Measurements from ENCODE around the gene MRPL53. TPM values are rescaled to one million over a fixed set of nuclear protein-coding genes. Genes with fewer than 3 reads are reported as not detected.

MRPL53 gene
- total and polyA plus RNA-seq, 2 of the 13 experiments (the other 11 are each of a cell fraction or from before 2014, with no cell fraction given), result 34.3 to 51.9 TPM

DNA sequence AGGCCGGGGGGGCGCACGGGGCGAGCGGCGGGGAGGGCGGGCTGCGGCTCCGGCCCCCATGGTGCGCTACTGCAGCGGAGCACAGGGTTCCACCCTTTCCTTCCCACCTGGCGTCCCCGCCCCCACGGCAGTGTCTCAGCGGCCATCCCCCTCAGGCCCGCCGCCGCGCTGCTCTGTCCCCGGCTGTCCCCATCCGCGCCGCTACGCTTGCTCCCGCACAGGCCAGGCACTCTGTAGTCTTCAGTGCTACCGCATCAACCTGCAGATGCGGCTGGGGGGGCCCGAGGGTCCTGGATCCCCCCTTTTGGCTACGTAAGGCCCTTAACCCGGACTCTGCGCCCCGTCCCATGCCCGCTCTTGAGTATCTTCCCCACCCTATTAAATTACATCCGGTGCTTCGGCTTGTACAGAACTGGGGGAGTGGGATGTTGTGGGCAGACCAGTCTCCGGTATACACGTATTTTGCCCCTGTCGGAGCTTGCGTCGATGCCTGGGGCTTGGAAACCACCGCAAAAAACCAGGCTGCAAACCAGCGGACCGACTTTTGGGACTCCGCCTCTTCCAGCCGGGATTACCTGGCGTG lies 14.8 kb downstream of the MRPL53 start (continued):
- TF ChIP-seq WIZ (CRISPR knock-in tag; IDR thresholded peaks at IDR 0.05) (0 out of 2 replicates have a peak, but pooled peaks have one; percentile 25), PRPF4 (IDR thresholded peaks at IDR 0.05; ENCODE audit: low read depth, low read length, poor library complexity, severe bottlenecking) (no peak), ZSCAN9 (CRISPR knock-in tag; IDR thresholded peaks at IDR 0.05; ENCODE audit: borderline replicate concordance) (peak; percentile 76), ATRX (CRISPR knock-in tag; IDR thresholded peaks at IDR 0.05; ENCODE audit: borderline replicate concordance) (no peak), ZNF678 (CRISPR knock-in tag; IDR thresholded peaks at IDR 0.05) (0 out of 2 replicates have a peak, but pooled peaks have one; percentile 45), THYN1 (CRISPR knock-in tag; IDR thresholded peaks at IDR 0.05; ENCODE audit: borderline replicate concordance, low read depth) (peak; percentile 83; the same call in 1 of the 2 replicates), IKZF1 (IDR thresholded peaks at IDR 0.05) (no peak), ZNF232 (CRISPR knock-in tag; IDR thresholded peaks at IDR 0.05; ENCODE audit: borderline replicate concordance) (peak; percentile 71), PAWR (CRISPR knock-in tag; IDR thresholded peaks at IDR 0.05; ENCODE audit: borderline replicate concordance) (0 out of 2 replicates have a peak, but pooled peaks have one; percentile 34), ZNF441 (CRISPR knock-in tag; IDR thresholded peaks at IDR 0.05; ENCODE audit: borderline replicate concordance) (peak; percentile 79), TARDBP (CRISPR knock-in tag; IDR thresholded peaks at IDR 0.05) (peak; percentile 92), TCF7 (IDR thresholded peaks at IDR 0.05; ENCODE audit: low read depth) (no peak), MXD4 (CRISPR knock-in tag; IDR thresholded peaks at IDR 0.05) (no peak)
- TF ChIP-seq, protein P1, sequence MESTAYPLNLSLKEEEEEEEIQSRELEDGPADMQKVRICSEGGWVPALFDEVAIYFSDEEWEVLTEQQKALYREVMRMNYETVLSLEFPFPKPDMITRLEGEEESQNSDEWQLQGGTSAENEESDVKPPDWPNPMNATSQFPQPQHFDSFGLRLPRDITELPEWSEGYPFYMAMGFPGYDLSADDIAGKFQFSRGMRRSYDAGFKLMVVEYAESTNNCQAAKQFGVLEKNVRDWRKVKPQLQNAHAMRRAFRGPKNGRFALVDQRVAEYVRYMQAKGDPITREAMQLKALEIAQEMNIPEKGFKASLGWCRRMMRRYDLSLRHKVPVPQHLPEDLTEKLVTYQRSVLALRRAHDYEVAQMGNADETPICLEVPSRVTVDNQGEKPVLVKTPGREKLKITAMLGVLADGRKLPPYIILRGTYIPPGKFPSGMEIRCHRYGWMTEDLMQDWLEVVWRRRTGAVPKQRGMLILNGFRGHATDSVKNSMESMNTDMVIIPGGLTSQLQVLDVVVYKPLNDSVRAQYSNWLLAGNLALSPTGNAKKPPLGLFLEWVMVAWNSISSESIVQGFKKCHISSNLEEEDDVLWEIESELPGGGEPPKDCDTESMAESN (CRISPR knock-in tag; conservative IDR thresholded peaks at IDR 0.05), result no peak; the same call in 1 of the 2 replicates
- TF ChIP-seq, protein P2, sequence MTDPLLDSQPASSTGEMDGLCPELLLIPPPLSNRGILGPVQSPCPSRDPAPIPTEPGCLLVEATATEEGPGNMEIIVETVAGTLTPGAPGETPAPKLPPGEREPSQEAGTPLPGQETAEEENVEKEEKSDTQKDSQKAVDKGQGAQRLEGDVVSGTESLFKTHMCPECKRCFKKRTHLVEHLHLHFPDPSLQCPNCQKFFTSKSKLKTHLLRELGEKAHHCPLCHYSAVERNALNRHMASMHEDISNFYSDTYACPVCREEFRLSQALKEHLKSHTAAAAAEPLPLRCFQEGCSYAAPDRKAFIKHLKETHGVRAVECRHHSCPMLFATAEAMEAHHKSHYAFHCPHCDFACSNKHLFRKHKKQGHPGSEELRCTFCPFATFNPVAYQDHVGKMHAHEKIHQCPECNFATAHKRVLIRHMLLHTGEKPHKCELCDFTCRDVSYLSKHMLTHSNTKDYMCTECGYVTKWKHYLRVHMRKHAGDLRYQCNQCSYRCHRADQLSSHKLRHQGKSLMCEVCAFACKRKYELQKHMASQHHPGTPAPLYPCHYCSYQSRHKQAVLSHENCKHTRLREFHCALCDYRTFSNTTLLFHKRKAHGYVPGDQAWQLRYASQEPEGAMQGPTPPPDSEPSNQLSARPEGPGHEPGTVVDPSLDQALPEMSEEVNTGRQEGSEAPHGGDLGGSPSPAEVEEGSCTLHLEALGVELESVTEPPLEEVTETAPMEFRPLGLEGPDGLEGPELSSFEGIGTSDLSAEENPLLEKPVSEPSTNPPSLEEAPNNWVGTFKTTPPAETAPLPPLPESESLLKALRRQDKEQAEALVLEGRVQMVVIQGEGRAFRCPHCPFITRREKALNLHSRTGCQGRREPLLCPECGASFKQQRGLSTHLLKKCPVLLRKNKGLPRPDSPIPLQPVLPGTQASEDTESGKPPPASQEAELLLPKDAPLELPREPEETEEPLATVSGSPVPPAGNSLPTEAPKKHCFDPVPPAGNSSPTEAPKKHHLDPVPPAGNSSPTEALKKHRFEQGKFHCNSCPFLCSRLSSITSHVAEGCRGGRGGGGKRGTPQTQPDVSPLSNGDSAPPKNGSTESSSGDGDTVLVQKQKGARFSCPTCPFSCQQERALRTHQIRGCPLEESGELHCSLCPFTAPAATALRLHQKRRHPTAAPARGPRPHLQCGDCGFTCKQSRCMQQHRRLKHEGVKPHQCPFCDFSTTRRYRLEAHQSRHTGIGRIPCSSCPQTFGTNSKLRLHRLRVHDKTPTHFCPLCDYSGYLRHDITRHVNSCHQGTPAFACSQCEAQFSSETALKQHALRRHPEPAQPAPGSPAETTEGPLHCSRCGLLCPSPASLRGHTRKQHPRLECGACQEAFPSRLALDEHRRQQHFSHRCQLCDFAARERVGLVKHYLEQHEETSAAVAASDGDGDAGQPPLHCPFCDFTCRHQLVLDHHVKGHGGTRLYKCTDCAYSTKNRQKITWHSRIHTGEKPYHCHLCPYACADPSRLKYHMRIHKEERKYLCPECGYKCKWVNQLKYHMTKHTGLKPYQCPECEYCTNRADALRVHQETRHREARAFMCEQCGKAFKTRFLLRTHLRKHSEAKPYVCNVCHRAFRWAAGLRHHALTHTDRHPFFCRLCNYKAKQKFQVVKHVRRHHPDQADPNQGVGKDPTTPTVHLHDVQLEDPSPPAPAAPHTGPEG (CRISPR knock-in tag; IDR thresholded peaks at IDR 0.05), result 0 out of 2 replicates have a peak, but pooled peaks have one; percentile 60
- TF ChIP-seq, protein P3, sequence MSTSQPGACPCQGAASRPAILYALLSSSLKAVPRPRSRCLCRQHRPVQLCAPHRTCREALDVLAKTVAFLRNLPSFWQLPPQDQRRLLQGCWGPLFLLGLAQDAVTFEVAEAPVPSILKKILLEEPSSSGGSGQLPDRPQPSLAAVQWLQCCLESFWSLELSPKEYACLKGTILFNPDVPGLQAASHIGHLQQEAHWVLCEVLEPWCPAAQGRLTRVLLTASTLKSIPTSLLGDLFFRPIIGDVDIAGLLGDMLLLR (CRISPR knock-in tag; IDR thresholded peaks at IDR 0.05), result peak; percentile 60

All from HepG2 (cell line).